Urothelium cell line (cell line): Measurements from ENCODE around the gene HOXB9.

Source experiments
- DNase-seq: peaks from one replicate; pipeline ENCODE4 v3.0.0; 2011; ENCODE audit warnings: low spot score, mixed read lengths
- FAIRE-seq: peaks from 2 replicates; lab custom pipeline; 2011; peaks lifted over from hg19 to GRCh38; lab: Jason Lieb, UNC

Gene HOXB9

GRCh38 chr17:48571826-48572417, 54.2 kb downstream of the HOXB9 start:
- FAIRE-seq (no peak), DNase-seq (no peak)
